GM19328 (cell line): Measurements from ENCODE around the gene HPX.
"Not testable (repeated sequence)": the region's sequence is repeated elsewhere in the genome, so short reads cannot be mapped to it uniquely, and the experiment has no call there.

ENCODE experiments used
- ATAC-seq: cut with Tn5 transposase; IDR thresholded peaks from one replicate; pipeline ENCODE4 v1.9.1; 2021; ENCODE audit warnings: mild to moderate bottlenecking, moderate library complexity; ENCODE audit not compliant: unreplicated experiment

Gene HPX

DNA sequence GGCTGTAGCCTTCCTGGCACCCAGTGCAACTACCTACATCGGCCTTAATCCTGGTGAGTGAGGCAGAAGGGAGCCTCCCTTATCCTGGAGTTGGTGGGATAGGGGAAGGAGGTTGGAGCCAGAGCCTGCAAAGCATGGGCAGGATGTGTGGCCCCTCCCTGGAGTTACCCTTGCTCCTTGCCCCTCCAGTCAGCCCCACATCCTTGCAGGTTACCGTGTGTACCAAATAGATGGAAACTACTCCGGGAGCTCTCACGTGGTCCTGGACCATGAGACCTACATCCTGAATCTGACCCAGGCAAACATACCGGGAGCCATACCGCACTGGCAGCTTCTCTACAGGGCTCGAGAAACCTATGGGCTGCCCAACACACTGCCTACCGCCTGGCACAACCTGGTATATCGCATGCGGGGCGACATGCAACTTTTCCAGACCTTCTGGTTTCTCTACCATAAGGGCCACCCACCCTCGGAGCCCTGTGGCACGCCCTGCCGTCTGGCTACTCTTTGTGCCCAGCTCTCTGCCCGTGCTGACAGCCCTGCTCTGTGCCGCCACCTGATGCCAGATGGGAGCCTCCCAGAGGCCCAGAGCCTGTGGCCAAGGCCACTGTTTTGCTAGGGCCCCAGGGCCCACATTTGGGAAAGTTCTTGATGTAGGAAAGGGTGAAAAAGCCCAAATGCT, 46.7 kb downstream of the HPX start:
- no peak for ATAC-seq

DNA sequence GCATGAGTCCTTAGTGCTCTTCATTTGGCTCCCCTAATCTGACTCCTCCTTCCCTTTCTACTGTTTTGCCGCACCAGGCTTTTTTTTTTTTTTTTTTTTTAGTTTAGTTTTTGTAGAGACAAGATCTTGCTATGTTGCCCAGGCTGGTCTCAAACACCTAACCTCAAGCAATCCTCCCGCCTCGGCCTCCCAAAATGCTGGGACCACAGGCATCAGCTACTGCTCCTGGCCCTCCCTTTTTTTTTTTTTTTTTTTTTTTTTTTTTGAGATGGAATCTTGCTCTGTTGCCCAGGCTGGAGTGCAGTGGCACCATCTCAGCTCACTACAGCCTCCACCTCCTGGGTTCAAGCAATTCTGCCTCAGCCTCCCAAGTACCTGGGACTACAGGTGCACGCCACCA, 48.5 kb downstream of the HPX start:
- not testable (repeated sequence) for ATAC-seq

DNA sequence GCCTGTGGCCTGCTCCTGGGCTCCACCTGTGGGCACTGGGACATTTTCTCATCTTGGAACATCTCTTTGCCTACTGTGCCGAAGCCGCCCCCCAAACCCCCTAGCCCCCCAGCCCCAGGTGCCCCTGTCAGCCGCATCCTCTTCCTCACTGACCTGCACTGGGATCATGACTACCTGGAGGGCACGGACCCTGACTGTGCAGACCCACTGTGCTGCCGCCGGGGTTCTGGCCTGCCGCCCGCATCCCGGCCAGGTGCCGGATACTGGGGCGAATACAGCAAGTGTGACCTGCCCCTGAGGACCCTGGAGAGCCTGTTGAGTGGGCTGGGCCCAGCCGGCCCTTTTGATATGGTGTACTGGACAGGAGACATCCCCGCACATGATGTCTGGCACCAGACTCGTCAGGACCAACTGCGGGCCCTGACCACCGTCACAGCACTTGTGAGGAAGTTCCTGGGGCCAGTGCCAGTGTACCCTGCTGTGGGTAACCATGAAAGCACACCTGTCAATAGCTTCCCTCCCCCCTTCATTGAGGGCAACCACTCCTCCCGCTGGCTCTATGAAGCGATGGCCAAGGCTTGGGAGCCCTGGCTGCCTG, 49.2 kb downstream of the HPX start:
- ATAC-seq: no peak

DNA sequence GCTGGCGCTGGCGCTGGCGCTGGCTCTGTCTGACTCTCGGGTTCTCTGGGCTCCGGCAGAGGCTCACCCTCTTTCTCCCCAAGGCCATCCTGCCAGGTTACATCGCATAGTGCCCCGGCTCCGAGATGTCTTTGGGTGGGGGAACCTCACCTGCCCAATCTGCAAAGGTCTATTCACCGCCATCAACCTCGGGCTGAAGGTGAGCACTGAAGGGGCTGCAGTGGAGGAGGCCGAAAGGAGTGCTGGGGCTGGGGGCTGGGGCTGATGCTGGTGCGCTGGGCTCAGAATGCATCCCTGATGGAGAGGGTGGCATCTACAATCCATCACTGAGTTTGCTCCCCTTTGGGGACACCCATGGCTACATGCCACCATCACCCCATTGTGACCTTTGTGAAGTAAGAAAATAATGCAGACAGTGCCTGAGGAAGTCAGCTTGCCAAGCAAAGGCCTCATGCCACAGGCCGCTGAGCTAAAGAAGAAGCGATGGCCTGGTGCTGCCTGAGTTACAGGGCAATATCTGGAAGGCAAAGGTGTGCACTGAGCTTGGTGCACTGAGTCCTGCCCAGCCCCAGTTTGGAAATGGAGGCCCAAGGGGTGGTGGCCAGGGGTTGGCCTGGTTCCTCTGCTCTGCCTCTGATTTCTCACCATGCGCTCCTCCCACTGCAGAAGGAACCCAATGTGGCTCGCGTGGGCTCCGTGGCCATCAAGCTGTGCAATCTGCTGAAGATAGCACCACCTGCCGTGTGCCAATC, 49.9 kb downstream of the HPX start:
- no peak for ATAC-seq

DNA sequence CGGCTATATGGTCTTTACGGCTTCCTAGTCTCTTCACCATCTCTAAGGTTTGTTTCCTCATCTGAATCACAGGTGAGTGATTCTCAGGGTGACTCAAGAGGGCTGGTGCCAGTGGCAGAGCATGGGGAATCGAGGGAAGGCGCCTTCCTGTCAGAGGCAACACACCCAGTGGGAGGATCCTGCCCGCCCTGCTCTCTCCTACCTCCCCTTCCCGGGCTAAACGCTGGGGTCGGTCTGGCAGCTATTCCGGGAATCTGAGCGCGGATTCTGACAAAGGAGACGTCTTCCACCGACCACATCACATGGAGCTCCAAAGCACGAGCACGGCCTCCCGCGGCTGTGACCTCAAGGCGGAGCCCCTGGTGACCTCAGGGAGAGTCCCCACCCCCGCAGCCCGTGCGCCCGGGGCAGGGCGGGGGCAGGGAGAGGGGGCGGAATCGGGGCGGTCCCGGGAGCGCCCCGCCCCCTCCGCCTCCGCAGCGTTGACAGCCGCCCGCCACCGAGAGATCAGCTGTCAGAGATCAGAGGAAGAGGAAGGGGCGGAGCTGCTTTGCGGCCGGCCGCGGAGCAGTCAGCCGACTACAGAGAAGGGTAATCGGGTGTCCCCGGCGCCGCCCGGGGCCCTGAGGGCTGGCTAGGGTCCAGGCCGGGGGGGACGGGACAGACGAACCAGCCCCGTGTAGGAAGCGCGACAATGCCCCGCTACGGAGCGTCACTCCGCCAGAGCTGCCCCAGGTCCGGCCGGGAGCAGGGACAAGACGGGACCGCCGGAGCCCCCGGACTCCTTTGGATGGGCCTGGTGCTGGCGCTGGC, 50.7 kb downstream of the HPX start, which contains the start of gene SMPD1:
TSS of gene SMPD1 (plus strand) at position 570 of the 813 bp plus-strand sequence. CDS start at position 695, 125 bp downstream.
- ATAC-seq: peak; percentile 98

DNA sequence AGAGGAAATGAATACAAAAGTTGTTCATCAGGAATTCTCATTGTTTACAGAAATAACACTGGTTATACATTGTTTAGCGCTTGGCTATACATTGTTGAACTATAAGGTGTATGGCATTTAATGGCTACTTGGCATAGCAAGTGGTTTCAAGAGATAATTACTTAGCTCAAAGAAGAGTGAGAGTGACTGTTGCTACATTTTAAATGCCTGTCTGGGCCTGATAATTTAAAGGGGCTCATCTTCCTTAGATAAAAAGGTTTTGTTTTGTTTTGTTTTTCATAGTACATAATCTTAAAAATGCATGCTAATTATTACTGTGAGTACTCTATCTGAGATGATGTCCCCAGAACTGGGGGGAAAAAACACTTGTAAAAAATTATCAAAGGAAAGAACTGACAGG, 52.0 kb downstream of the HPX start:
- no peak for ATAC-seq

DNA sequence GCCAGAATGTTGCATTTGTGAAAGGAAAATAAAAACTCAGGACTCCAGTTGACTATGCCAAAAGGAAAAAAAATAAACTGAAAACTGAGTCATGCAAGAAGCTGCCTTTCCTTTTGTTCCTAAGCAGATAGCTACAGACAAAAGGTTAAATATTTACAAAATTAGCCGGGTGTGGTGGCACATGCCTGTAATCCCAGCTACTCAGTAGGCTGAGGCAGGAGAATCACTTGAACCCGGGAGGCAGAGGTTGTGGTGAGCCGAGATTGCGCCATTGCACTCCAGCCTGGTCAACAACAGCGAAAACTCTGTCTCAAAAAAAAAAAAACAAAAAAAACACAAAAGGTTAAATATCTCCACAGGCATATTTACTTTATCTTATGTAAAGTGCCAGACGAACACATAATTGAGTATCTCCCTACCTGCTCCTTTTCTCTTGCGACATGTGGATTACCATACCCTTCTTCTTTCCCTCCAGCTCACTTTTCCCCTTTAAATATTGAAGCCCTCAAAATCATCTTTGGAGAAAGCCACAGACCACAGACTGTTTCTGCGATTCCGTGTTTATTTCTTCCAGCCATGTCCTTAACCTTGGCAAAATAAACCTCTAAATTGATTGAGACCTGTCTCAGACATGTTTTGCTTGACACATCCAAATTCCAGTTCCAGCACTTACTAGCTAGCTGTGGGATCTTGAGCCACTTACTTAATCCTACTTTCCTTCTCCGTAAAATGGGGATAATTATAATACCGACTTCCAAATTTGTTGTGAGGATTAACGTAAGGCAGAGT, 52.8 kb downstream of the HPX start:
- ATAC-seq: no peak

DNA sequence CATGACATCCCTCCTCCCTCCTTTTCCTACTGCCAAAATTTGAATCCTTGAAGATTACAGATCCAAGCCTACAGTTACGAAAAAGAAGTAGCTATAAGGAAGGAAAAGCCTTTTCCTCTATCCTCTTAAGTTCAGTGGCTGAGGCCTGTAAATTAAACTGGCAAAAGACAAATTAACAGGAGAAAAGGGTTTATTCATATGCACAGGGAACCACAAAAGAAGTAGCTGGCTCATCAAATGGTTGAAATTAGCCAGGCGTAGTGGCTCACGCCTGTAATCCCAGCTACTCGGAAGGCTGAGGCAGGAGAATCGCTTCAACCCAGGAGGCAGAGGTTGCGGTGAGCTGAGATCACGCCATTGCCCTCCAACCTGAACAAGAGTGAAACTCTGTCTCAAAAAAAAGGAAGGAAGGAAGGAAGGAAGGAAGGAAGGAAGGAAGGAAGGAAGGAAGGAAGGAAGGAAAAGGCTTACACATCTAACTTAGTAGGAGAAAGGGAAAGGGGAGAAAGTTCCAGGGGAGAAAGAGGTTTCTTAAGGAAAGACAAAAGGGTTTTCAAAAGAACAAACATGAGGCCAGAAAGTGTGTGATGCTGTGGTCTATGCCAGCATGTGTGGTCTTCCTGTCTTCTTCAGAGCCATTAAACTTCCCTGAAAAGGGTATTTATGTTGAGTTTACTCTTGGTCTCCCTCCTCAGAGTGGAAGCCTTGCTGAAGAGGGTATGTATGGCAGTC, 55.6 kb downstream of the HPX start:
- no peak for ATAC-seq
